Mucosa of rectum (tissue), 2 donors: ENCODE results near the gene ZFHX2.

ENCODE experiments used
- H3K27ac ChIP-seq, 2 donors: one replicate each; pipeline ENCODE4 v1.7.0; 2013; ENCODE audit warnings: inconsistent platforms in 2 of 2, low read depth in 2 of 2, low read length in 2 of 2
- H3K27me3 ChIP-seq, 2 donors: one replicate each; pipeline ENCODE4 v1.7.0; 2013; ENCODE audit warnings: low read length in 2 of 2; ENCODE audit not compliant: control insufficient read depth in 2 of 2, insufficient read depth in 2 of 2
- H3K36me3 ChIP-seq, 2 donors: one replicate each; pipeline ENCODE4 v1.7.0; 2013; ENCODE audit warnings: low read length in 2 of 2; ENCODE audit not compliant: control insufficient read depth in 2 of 2, insufficient read depth in 2 of 2
- H3K4me1 ChIP-seq, 2 donors: one replicate each; pipeline ENCODE4 v1.7.0; 2013; ENCODE audit warnings: low read length in 2 of 2, mild to moderate bottlenecking in 1 of 2; ENCODE audit not compliant: control insufficient read depth in 2 of 2, insufficient read depth in 2 of 2
- H3K4me3 ChIP-seq, 2 donors: one replicate each; pipeline ENCODE4 v1.7.0; 2013; ENCODE audit warnings: low read length in 2 of 2
- H3K9ac ChIP-seq, 2 donors: one replicate each; pipeline ENCODE4 v1.7.0; 2013; ENCODE audit warnings: low read length in 2 of 2, low read depth in 1 of 2, mild to moderate bottlenecking in 1 of 2
- H3K9me3 ChIP-seq, 2 donors: one replicate each; pipeline ENCODE4 v1.7.0; 2013; ENCODE audit warnings: low read length in 2 of 2; ENCODE audit not compliant: control insufficient read depth in 2 of 2
- donor health status: healthy.
- donor health status: Normal muscosa, but diverticular disease.

ZFHX2 gene

DNA sequence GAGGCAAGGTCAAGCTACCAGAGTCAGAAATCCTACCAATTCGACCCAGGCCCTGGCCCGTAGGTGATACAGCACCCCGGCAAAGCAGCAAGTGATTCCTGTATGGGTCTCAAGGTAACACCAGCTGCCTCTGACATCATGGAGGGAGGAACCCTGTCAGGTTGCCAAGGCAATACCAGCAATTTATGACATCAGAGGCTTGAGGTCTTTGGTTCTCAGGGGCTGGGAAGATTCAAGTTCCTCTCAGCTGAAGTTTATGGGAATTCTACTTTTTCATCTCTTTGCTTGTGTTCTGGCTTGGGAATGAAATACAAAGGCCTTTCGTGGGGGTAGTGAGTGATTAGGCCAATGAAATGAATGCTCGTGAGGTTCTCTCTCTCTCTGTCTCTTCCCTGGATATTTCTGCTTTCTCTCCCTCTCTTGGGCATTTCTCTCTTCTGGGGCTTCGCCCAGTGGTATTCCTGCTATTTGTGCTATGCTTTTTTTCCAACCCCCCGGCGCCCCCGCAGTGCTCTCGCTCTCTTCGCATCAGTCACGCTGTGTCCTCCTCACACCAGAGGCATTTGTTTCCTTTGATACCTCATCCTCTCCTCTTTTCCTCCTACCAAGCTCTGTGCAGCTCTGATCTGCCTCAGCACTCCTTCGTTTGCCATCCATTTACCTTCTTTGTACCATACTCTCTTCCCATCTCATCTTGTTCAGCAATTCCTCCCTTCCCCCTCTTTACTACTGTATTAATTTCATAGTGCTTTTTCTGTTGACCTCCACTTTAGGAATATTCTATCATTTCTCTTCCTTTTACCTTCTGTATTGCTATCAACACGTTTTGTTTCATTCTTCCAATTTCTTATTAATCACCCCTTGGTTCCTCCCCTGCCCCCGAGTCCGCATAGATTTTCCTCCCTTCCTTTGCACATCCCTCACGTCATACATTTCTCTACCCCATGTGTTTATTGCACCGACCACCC, 2.9 kb downstream of the ZFHX2 start:
- Histone ChIP-seq H3K27ac (no peak overlapping the region), H3K36me3 (no peaks in the 10 kb centered on the region), H3K9me3 (no peaks in the 10 kb centered on the region), H3K9ac (no peak overlapping the region), H3K4me3 (no peak overlapping the region), H3K4me1 (peaks cover 3 to 5% of the 10 kb centered on the region in 2 donors), H3K27me3 (peaks cover 0 to 2% of the 10 kb centered on the region in 2 donors)

DNA sequence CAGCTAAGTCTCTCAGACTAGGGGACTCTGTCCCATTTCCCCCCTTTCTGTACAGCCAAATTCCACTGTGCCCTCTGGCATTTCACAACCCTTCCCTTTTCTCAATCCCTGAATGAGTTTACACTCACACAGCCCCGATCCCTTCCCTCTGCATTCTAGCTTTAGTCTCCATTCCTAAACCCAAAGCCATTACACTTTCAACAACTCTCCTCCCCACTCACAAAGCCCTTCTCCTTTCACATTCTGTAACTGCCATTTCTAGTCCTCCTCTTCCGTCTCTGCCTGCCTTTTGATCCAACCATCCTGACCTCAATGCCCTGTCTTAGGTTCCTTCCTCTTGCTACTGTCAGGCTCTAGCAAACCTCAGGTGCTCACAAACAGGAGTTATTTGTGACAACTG, 3.6 kb downstream of the ZFHX2 start:
- Histone ChIP-seq H3K4me1 (peaks cover 3 to 5% of the 10 kb centered on the region in 2 donors), H3K27ac (no peak overlapping the region), H3K36me3 (no peaks in the 10 kb centered on the region), H3K9ac (no peak overlapping the region), H3K27me3 (peaks cover 0 to 2% of the 10 kb centered on the region in 2 donors), H3K4me3 (no peak overlapping the region), H3K9me3 (no peaks in the 10 kb centered on the region)

DNA sequence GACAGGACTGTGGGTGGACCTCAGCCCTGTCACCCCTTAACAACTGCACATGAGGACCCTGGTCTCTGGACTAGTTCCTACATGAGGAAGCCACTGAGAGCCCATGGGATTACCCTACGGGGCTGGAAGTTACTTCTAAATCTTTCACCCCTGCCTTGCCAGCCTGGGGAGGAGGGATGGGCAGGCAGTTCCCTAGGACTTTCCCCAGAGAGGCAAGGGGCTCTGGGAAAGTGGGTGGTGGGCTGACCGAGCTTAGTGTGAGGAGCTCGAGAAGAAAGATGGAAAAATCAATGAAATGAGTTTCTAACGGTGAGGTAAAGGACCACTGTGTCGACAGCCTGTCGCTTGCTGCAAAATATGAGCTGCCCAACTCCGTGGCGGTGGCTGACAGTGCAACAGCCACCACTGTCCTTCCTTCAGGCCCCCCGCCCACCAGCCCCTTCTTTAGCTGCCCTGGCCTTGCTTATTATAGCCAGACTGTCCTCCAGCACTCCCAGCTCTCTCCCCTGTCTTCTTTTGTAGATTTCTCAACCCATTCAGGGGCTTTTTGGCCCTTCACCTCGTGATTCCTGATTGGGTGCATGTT, 5.0 kb downstream of the ZFHX2 start:
- no peak overlapping the region for H3K27ac ChIP-seq
- no peak overlapping the region for H3K4me3 ChIP-seq
- no peaks in the 10 kb centered on the region for H3K36me3 ChIP-seq
- H3K27me3 ChIP-seq, result peaks cover 0 to 2% of the 10 kb centered on the region in 2 donors
- peaks cover 0 to 5% of the 10 kb centered on the region in 2 donors for H3K4me1 ChIP-seq
- no peak overlapping the region for H3K9ac ChIP-seq
- no peaks in the 10 kb centered on the region for H3K9me3 ChIP-seq

DNA sequence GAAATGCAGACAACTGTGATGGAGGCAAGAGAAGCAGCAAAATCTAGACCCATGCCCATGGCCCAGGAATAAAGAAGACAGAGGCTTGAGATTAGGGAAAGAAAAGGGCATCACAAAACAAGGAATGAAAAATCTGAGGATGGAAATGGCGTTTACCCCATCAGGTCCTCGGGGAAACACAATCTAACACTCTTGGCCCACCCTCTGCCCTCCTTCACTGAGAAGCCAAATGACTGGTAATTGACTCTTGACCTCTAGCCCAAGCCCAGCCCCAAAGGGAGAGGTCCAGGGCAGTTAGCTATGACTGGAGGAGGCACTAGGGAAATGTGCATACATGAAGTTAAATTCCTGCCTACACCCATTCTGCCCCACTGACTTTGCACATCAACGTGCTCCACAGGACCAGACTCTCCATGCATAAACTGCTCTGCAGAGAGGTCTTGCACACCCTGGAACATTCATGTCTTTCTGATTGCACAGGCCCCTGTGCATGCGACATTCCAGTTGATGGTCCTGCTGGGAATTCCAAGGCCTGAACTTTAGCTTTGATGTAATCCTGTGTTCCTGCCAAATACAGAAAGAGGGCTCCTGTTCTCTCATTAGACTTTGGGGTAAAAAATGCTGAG, 5.7 kb downstream of the ZFHX2 start:
- Histone ChIP-seq H3K4me1 (peaks cover 0 to 5% of the 10 kb centered on the region in 2 donors), H3K9me3 (no peaks in the 10 kb centered on the region), H3K4me3 (no peak overlapping the region), H3K27me3 (peaks cover 0 to 2% of the 10 kb centered on the region in 2 donors), H3K27ac (no peak overlapping the region), H3K36me3 (no peaks in the 10 kb centered on the region), H3K9ac (no peak overlapping the region)

DNA sequence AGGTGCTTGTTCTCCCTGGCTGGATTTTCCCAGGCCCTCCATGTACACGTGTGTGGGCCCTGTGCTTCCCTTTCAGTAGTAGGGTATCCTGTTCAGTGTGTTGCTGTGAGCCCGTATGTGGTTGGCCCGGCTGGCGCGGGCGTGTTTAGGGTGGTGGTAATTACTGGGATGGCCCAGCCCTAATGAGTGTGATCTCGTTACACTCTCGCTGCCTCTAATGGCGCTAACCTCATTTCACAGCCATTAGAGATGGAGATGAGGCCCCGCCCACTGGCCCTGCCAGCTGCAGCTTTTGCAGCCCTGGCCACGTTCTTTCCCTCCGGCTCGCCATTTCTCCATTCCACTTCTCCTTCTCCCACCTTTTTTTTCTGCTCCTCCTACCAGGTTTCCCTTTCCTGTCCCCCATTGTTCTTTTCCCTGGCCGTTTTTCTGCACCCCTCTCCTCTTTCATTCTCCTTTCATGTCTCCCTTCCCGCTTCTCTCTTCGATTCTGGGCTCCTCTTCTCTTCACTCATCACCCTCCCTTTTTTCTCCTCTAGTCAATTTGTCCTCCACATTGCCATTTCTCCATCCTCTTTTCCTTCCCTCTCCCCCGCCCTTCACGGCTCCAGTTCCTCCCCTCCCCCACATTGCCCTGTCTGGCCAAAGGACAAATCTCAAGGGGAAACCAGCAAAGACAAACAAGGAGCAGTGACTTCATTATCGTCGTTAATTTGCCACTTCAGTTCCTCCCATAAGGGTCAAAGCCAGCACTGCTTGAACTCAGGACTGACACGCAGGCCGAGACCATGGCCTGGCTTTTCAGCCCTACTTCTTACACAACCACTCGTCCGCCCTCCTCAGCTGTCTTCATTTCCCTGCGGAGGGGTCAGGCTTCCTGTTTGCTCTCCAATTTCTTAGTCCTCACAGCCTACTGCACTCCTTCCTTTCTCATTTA, 6.8 kb downstream of the ZFHX2 start:
- no peak overlapping the region for H3K9ac ChIP-seq
- no peak overlapping the region for H3K27ac ChIP-seq
- H3K9me3 ChIP-seq, result no peaks in the 10 kb centered on the region

DNA sequence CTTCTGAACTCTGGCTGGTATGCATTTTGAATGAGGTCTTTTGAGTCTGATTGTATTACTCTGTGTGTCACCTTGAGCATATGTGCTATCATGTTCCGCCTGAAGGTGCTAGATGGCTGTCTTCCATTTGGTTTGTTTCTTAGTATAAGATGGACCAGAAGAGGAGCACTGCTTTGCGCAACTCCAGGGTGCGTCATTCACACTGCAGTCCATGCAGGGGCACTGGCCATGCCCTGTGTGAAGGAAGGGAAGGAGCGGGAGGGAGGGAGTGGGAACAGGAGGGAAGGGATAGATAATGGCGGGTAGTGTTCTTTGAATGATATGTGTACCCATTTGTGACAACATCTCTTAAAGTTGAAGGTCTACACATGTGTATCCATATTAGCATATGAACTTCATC, 8.2 kb downstream of the ZFHX2 start:
- Histone ChIP-seq H3K4me3 (no peak overlapping the region), H3K9me3 (no peaks in the 10 kb centered on the region), H3K9ac (no peak overlapping the region), H3K36me3 (no peaks in the 10 kb centered on the region), H3K27me3 (no peaks in the 10 kb centered on the region), H3K27ac (no peak overlapping the region), H3K4me1 (peaks cover 0 to 5% of the 10 kb centered on the region in 2 donors)

More for the DNA sequence above, 6.8 kb downstream of the ZFHX2 start:
- no peaks in the 10 kb centered on the region for H3K36me3 ChIP-seq
- no peak overlapping the region for H3K4me3 ChIP-seq
- H3K27me3 ChIP-seq, result no peaks in the 10 kb centered on the region
- H3K4me1 ChIP-seq, result peaks cover 0 to 5% of the 10 kb centered on the region in 2 donors

DNA sequence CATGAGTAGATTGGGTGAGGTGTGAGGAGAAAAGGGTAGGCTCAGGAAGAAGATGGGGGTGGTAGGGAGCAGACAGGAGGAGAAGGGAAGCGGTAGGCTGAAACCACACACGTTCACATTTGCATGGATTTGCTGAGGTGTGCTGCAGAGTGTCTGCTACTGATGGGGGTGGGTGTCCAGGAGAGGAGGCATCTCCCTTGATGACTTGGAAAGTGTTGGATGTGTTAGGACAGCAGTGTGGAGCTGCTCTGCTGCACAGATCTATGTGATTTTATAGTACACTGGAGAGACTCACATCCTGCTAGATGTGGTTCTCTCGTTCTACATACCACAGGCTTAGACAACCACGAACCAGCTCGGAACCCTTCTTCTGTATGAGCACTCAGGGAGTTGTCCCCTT, 9.3 kb downstream of the ZFHX2 start:
- Histone ChIP-seq H3K27ac (no peak overlapping the region), H3K27me3 (no peaks in the 10 kb centered on the region), H3K9me3 (no peaks in the 10 kb centered on the region), H3K9ac (no peak overlapping the region), H3K4me1 (peaks cover 0 to 5% of the 10 kb centered on the region in 2 donors), H3K36me3 (no peaks in the 10 kb centered on the region), H3K4me3 (no peak overlapping the region)

DNA sequence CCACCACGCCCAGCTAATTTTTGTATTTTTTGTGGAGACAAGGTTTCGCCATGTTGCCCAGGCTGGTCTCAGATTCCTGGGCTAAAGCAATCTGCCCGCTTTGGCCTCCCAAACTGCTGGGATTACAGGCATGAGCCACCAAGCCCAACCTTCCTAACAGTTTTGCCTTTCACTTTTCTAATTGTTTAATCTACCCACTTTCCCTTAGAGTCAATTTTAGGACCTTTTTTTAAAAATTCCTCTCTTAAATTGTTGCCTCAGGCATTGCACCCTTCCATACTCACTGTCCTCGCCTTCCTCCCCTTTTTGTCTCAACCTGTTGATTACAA, 11.5 kb downstream of the ZFHX2 start:
- H3K27ac ChIP-seq, result no peak overlapping the region
- H3K4me3 ChIP-seq, result no peak overlapping the region
- no peak overlapping the region for H3K9ac ChIP-seq
- no peaks in the 10 kb centered on the region for H3K9me3 ChIP-seq
- H3K4me1 ChIP-seq, result peaks cover 0 to 5% of the 10 kb centered on the region in 2 donors
- no peaks in the 10 kb centered on the region for H3K36me3 ChIP-seq
- no peaks in the 10 kb centered on the region for H3K27me3 ChIP-seq

DNA sequence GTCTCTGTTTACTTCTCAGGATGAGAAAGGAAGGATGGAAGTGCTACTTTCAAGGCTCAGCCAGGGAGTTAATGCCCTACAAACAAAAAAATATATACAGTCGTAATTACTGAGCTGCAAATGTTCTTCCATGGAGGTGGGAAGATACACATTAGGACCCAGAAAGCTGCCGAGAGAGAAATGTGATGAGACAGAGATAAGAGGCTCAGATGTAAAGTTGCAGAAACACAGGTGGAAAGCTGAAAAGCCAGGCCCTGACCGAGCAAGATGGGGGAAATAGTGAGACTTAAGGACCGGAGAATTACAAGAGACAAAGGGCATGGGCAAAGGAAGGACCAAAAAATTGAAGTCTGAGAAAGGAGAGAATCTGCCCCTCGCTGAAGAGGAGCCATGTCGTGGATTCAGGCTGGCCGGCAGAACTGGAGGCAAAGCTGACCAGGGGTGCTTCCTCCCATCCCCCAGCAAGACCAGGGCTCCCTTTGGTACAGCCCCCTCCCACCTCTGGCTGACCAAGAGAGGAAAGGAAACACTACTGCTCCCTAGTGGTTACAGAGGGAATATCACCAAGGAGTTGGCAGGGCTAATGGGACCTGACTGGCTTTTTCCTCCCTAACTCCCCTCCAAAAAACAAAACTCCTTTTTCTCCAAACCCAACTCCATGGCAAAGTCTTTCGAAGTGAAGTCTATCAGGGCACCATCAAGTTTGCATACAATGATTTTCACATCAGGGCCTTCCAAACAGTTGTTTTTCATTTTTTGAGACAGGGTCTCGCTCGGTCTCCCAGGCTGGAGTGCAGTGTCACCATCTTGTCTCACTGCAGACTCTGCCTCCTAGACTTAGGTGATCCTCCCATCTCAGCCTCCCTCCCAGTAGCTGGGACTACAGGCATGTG, 12.1 kb downstream of the ZFHX2 start:
- Histone ChIP-seq H3K36me3 (no peaks in the 10 kb centered on the region), H3K9ac (no peak overlapping the region), H3K27ac (no peak overlapping the region), H3K4me3 (no peak overlapping the region), H3K4me1 (peaks cover 0 to 1% of the 10 kb centered on the region in 2 donors), H3K9me3 (no peaks in the 10 kb centered on the region), H3K27me3 (no peaks in the 10 kb centered on the region)
